Left renal cortex interstitium (tissue), 4 donors: ENCODE results near the gene CRYGS. TPM values are rescaled to one million over a fixed set of nuclear protein-coding genes. Genes with fewer than 3 reads are reported as not detected.
"Not testable (repeated sequence)": the region's sequence is repeated elsewhere in the genome, so short reads cannot be mapped to it uniquely, and the experiment has no call there.

ENCODE experiments used
- DNase-seq, 4 donors: peaks; one replicate each; pipeline ENCODE4 v3.0.0-alpha.2; 2013; ENCODE audit warnings: low read depth in 4 of 4, low spot score in 2 of 4, missing footprints in 1 of 4
- polyA plus RNA-seq, 4 donors: library from polyadenylated mRNA; unstranded; fragments of 120-200 nt; gene quantifications; one replicate each; pipeline ENCODE4 v1.2.1, GENCODE V29; 2013; ENCODE audit not compliant: insufficient read length in 4 of 4

Gene CRYGS
- polyA plus RNA-seq, 4 donors: 3.6 to 13.2 (median 7.6) TPM

GRCh38 chr3:186564586-186564985 is 20.4 kb upstream of the CRYGS start:
- no peak for DNase-seq

- DNase-seq: no peak
Observed at GRCh38 chr3:186552408-186553031, 8.3 kb upstream of the CRYGS start.

DNA sequence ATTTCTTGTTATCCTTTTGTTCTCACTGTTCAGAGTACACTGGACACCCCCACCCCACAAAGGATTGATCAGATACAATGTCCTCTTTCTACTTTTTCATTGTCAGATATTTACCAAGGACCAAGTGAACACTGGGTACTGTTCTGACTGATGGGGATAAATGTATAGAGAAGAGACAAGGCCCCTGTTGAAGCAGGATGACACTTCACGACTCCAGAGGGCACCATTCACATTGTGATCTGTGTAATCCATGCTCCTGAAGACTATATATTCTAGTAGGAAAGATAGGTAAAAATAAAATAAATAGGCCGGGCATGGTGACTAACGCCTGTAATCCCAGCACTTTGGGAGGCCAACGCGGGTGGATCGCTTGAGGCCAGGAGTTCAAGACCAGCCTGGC is 7.2 kb upstream of the CRYGS start:
- DNase-seq: no peak

DNA sequence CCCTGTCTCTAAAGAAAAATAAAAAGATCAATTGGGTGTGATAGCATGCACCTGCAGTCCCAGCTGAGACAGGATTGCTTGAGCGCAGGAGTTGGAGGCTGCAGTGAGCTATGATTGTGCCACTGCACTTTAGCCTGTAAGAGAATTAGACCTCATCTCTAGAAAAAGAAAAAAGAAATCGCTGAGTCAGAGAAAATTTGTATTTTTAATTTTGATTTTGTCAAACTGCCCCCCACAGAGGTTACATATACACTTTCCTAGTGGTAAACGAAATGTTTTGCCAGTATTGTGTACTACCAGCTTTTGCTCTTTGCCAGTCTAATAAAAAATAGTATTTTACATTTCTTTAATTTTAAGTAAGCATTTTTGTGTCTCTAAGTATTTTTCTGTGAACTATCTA is 5.3 kb upstream of the CRYGS start:
- no peak for DNase-seq

GRCh38 chr3:186540835-186541226 is 3.3 kb downstream of the CRYGS start:
- DNase-seq: no peak

DNA sequence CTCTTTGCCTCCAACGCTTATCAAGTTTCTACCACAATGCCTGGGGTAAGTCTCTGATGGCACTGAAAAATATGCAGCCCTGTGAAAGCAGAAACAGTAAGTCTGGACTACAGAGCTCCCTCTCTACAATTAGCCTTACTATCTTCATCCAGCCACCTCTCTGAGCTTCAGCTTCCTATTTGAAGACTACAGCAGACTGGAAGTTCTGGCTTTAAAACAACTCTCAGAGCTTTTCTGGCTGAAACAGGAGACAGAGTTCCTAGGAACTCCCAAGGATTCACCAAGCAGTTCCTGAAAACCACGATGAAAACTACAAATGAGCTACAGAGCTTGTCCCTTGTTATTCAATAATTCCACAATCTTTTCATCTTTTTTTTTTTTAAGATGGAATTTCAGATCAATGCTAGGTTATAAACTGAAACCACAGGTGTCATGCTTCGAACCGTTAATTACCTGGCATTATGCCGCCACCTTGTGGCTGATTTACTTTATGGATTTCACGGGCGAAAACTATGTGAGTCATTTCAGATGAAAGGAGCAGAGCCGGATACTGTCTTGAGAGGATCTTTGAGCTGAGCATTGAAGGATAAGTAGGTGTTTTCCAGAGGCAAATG is 3.9 kb downstream of the CRYGS start:
- peak in 3 of 4 donors; percentile 59 to 67 (median 60) for DNase-seq

DNA sequence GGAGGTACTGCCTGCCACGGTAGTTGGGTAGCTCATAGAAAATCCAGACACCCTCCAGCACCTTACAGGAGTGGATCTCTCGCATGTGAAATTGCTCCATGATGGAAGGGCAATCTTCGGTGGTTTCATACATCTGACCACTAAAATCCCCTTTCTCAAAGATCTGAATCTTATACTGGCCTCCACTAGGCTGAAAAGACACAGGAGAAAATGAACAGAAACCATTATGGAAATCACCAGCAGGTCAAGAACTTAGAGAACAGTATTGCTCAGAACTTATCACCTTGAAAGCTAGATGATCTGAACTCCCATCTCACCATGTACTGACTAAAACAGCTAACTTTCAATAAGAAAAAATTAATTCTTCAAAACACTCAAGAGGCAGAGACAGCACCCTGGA is 5.4 kb downstream of the CRYGS start:
- no peak for DNase-seq

- DNase-seq: no peak
Observed at GRCh38 chr3:186536883-186537844, 7.0 kb downstream of the CRYGS start.

- DNase-seq: no peak
Observed at GRCh38 chr3:186534113-186534669, 10.0 kb downstream of the CRYGS start.

DNA sequence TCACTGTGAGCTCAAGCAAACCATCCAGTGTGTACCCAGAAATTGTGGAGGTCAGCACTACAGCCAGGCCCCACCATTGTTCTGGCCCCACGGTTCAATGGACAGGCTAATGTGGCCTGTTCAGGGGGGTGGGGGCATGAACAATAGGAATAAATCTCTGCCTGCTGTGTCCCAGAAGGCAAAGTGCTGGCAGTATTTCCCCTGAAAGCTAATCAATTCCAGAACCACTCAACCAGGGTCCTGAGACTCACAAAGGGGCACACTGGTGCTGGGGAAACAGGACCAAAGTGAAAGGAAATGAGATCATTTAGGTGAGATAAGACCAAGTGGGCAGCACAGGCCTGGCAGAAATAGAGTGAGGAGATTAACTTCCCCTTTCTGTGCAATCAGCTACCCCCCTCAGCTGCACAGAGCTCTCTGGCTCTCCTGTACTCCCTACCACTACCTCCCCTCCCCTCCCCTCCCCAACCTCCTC is 11.5 kb downstream of the CRYGS start:
- no peak for DNase-seq

GRCh38 chr3:186531694-186532093 is 12.5 kb downstream of the CRYGS start:
- DNase-seq: not testable (repeated sequence)

DNA sequence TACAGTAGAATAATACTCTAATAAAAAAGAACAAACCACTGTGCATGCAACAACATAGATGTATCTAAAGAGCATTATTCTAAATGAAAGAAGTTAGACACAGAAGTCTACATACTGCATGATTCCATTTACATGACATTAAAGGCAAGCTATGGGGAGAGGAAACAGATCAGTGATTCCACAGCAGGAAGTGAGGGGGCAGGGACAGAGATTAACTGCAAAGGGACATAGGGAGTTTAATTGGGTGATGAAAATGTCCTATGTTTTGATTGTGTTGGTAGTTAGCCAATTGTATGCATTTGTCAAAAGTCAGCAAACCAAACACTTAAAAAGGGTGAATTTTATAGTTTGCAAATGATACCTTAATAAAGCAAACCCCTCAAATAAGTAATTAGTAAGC is 13.8 kb downstream of the CRYGS start:
- DNase-seq: no peak

DNA sequence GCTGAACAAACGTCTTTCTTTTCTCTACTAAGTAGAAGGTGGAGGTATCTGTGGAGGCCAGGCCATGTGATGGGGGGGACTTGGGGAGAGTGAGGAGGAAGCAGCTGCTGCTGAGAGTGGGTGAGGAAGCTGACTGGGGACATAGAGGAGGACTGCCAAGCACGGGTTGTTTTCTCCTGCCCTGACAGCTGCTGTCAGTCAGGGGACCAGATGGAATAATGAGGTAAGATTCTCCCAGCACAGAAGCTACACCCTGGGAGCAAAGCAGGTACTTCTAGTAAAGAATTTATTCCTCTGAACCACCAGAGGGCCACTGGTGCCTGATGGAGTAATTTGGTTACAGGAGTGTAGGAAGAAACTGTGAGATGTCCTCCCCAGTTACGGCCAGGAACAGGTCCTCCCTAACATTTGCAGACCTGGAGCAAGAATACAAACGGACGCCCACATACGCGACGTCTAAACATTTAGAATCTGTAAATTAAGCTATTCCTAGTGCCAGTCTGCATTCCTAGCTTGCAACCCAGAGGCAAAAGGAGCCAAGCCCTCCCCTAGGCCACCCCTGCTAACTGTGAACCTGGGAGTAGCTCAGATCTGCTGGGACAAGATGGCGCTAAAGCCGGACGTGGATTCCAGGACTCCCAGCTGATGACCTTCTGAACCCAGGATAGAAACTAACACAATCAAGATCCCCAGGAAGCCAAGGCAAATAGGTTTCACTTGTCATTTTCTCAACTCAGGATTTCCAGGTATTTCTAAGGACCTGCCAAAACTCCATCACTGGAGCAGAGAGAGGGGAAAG is 14.8 kb downstream of the CRYGS start:
- no peak for DNase-seq

DNA sequence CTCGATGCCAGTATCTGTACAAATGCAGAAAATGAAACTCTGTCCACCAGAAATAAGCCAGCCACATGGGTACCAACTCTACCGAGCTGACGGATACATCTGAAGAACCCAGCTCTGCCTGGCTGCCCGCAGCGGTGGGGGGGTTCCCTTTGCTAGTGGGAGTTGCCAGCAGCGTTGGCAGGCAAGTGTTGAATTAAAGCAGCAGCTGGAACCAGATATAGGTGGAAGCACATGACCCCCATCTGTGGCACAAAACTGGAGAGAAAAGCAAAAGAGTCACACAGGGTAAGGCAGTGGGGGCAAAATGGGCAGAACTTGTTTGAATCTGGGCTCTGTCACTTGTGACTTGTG is 17.9 kb downstream of the CRYGS start:
- no peak for DNase-seq

DNA sequence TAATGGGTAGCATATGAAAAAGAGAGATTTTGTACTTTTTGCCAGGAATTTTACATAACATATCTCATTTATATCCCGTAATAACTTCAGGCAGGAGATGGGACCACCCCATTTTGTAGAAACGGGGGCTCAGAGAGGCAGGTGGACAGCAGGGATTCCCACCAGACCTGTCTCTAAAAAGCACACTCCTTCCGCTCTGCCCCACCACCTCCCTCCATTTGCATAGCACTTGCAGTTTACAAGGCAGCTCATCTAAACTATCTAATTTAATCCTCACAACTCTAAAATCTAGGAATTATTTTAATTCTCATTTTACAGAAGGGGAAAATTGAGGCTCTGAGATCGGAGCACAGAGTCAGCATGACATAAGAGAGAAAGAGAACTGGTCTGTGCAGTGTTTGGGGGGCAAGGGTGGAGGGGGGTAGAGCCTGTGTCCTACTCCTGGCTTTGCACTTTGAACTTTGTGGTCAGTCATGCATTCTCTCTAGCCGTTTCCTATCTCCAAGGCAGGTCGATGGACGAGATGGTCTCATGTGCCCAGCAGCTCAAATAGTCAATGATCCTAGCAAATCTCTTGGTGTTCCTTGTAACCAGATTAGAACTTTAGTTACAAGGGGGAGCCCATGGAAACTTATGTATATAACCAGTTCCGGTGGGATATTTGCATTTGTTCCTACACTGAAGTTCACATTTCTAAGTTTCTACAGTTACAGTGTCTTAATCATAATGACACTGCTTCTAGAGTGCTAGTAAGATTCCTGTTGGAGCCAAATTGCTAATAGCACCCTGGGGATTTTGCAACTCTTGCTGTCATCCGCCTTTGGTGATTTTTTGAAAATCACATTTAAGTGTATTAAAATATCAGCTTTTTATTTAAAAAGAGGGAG is 18.6 kb downstream of the CRYGS start:
- DNase-seq: no peak

GRCh38 chr3:186524616-186525015 is 19.6 kb downstream of the CRYGS start:
- DNase-seq: no peak

DNA sequence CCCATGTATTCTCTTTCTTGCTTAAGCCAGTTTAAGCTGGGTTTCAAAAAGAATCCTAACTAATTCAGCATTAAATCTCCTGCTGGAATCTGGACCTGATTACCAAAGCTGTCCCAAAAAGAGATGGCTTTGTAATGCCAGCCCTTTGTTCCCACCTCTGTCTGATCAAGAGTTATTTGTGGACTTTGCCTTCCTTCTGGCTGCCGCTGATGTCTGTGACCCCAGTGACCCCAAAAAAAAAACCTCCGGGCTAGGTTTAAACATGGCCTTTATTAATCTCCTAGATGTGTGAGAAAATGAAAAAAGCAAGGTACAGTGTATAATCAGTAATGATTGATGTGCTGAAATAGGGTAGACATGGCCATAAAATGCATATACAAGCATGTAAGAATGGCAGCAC is 20.7 kb downstream of the CRYGS start:
- DNase-seq: no peak

- no peak for DNase-seq
Observed at GRCh38 chr3:186523022-186523421, 21.2 kb downstream of the CRYGS start.
